HepG2 (cell line): ENCODE data around the gene SSH3. TPM values are rescaled to one million over a fixed set of nuclear protein-coding genes. Genes with fewer than 3 reads are reported as not detected.

Experiments used
- DRAP1 ChIP-seq: IDR thresholded peaks from 2 replicates; pipeline ENCODE4 v1.6.1; 2016; ENCODE audit warnings: missing genetic modification reagents, missing compliant biosample characterization
- ISL2 ChIP-seq: sonication (generic); formaldehyde crosslinking; IDR thresholded peaks from 2 replicates; pipeline ENCODE4 v1.5.0; 2020; ENCODE audit warnings: missing genetic modification reagents
- KAT8 ChIP-seq: IDR thresholded peaks from 2 replicates; pipeline ENCODE4 v1.6.1; 2016; ENCODE audit warnings: missing genetic modification reagents, missing compliant biosample characterization
- MXI1 ChIP-seq: IDR thresholded peaks from 3 replicates; pipeline ENCODE4 v1.6.1; 2012; ENCODE audit warnings: low read depth, low read length, inconsistent platforms, borderline replicate concordance
- PAXIP1 ChIP-seq: sonication (generic); formaldehyde crosslinking; conservative IDR thresholded peaks from 2 replicates; pipeline ENCODE4 v1.4.0; 2020; ENCODE audit warnings: mild to moderate bottlenecking, missing genetic modification reagents, moderate library complexity
- SALL2 ChIP-seq: sonication (generic); formaldehyde crosslinking; IDR thresholded peaks from 2 replicates; pipeline ENCODE4 v1.8.1; 2023; ENCODE audit warnings: mild to moderate bottlenecking, missing genetic modification reagents, inconsistent platforms
- SETDB1 ChIP-seq: sonication (generic); formaldehyde crosslinking; IDR thresholded peaks from 2 replicates; pipeline ENCODE4 v1.5.1; 2020; ENCODE audit warnings: missing genetic modification reagents, mild to moderate bottlenecking, borderline replicate concordance
- TARDBP ChIP-seq: sonication (generic); formaldehyde crosslinking; IDR thresholded peaks from 2 replicates; pipeline ENCODE4 v1.8.0; 2022; ENCODE audit warnings: mild to moderate bottlenecking, missing genetic modification reagents
- THAP11 ChIP-seq: IDR thresholded peaks from 2 replicates; pipeline ENCODE4 v1.6.1; 2016; ENCODE audit warnings: missing biosample characterization, missing genetic modification reagents
- YEATS4 ChIP-seq: sonication (generic); formaldehyde crosslinking; IDR thresholded peaks from 2 replicates; pipeline ENCODE4 v1.4.0; 2020; ENCODE audit warnings: missing genetic modification reagents, borderline replicate concordance
- ZBTB20 ChIP-seq: sonication (generic); formaldehyde crosslinking; IDR thresholded peaks from 2 replicates; pipeline ENCODE4 v1.8.1; 2023; ENCODE audit warnings: missing genetic modification reagents, low read depth, mild to moderate bottlenecking, borderline replicate concordance
- ZNF362 ChIP-seq: sonication (generic); formaldehyde crosslinking; IDR thresholded peaks from 2 replicates; pipeline ENCODE4 v1.4.0; 2020; ENCODE audit warnings: missing genetic modification reagents, mild to moderate bottlenecking, borderline replicate concordance
- ZNF512B ChIP-seq: sonication (generic); formaldehyde crosslinking; IDR thresholded peaks from 2 replicates; pipeline ENCODE4 v1.5.1; 2020; ENCODE audit warnings: missing genetic modification reagents, mild to moderate bottlenecking, borderline replicate concordance
- ZNF7 ChIP-seq: IDR thresholded peaks from 2 replicates; pipeline ENCODE4 v1.6.1; 2016; ENCODE audit warnings: missing biosample characterization, missing genetic modification reagents
- polyA plus RNA-seq, 8 experiments: library from polyadenylated mRNA; depleted of rRNA in 3 of 8; stranded (reverse) in 7 of 8; unstranded in 1 of 8; fragments of >200 nt; fragmentation: Illumina TruSeq in 4 of 8; extraction: Trizol in 4 of 8; gene quantifications; 2 replicates each; pipeline versions ENCODE4 v1.2.1 to v1.2.3, GENCODE V29; 2011 to 2016; ENCODE audit warnings: low read depth in 4 of 8, missing spikeins in 1 of 8, mixed read lengths in 1 of 8; ENCODE audit not compliant: insufficient read depth in 1 of 8
- total RNA-seq, 5 experiments: library from RNA; depleted of rRNA; stranded (reverse); fragments of >200 nt; fragmentation: Illumina TruSeq; extraction: Trizol; gene quantifications; 2 replicates each; pipeline ENCODE4 v1.2.3, GENCODE V29; 2016; ENCODE audit warnings: low read depth in 1 of 5
- TF ChIP-seq, protein P1 (sequence below): sonication (generic); formaldehyde crosslinking; IDR thresholded peaks from 2 replicates; pipeline ENCODE4 v1.5.0; 2020; ENCODE audit warnings: missing genetic modification reagents
- TF ChIP-seq, protein P2 (sequence below): IDR thresholded peaks from 2 replicates; pipeline ENCODE4 v1.6.1; 2016

Gene SSH3
- total and polyA plus RNA-seq, 2 of the 13 experiments (the other 11 are each of a cell fraction or from before 2014, with no cell fraction given) = 12.4 to 18.8 TPM

DNA sequence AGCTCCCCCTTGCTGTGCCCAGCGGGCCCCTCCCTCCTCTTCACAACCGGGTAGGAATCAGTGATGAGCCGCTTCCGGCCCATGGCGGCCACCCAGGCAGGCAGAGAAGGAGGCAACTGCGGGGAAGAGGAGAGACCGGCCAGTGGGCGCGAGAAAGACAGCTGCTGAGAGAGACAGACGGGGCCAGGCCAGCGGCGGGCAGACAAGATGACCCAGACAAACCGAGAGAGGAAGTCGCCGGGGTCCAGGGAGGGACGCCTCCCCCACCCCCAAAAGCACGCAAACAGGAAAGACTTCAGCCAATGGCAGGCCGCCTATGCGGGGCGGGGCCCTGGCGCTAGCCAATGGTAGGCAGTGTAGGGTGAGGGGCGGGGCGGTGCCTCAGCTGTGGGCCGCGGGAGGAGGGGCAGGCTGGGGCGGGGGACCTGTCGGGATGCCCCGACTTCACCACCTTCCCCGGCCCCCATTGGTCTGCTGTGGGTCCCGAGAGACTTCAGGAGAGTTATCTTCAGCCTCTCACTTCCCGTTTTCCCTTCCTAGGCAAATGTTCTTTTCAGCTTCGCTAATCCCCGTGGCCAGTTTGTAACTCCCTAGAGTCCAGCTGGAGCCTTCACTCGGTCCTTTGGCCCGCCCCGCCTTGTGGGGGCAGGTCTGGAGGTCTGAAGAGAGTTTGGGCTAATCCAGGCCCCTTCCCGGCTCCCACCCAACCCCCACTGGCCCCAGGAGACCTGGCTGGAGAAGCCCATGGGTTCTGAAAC lies 50.2 kb downstream of the SSH3 start, which contains the start of gene POLD4 (continued):
- TF ChIP-seq SALL2 (CRISPR knock-in tag) = peak; percentile 59; the same call in 1 of the 2 replicates
- TF ChIP-seq ZNF7 (CRISPR knock-in tag) = no peak
- no peak for TF ChIP-seq ZNF512B
- TF ChIP-seq TARDBP (CRISPR knock-in tag) = 0 out of 2 replicates have a peak, but pooled peaks have one; percentile 42
- TF ChIP-seq, protein P1, sequence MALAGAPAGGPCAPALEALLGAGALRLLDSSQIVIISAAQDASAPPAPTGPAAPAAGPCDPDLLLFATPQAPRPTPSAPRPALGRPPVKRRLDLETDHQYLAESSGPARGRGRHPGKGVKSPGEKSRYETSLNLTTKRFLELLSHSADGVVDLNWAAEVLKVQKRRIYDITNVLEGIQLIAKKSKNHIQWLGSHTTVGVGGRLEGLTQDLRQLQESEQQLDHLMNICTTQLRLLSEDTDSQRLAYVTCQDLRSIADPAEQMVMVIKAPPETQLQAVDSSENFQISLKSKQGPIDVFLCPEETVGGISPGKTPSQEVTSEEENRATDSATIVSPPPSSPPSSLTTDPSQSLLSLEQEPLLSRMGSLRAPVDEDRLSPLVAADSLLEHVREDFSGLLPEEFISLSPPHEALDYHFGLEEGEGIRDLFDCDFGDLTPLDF (CRISPR knock-in tag) = no peak
- TF ChIP-seq, protein P2, sequence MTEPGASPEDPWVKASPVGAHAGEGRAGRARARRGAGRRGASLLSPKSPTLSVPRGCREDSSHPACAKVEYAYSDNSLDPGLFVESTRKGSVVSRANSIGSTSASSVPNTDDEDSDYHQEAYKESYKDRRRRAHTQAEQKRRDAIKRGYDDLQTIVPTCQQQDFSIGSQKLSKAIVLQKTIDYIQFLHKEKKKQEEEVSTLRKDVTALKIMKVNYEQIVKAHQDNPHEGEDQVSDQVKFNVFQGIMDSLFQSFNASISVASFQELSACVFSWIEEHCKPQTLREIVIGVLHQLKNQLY (CRISPR knock-in tag) = no peak
- peak; percentile 60; the same call in 1 of the 2 replicates for TF ChIP-seq DRAP1 (CRISPR knock-in tag)
- peak; percentile 45; the same call in 1 of the 2 replicates for TF ChIP-seq PAXIP1 (CRISPR knock-in tag)
- 0 out of 2 replicates have a peak, but pooled peaks have one; percentile 63 for TF ChIP-seq ISL2 (CRISPR knock-in tag)
- no peak; the same call in 1 of the 2 replicates for TF ChIP-seq ZBTB20
- TF ChIP-seq YEATS4 (CRISPR knock-in tag) = peak; percentile 51; the same call in 1 of the 2 replicates
- TF ChIP-seq MXI1 = peak; percentile 43; the same call in 1 of the 3 replicates
- no peak for TF ChIP-seq SETDB1 (CRISPR knock-in tag)
- TF ChIP-seq KAT8 (CRISPR knock-in tag) = peak; percentile 80
- peak; percentile 56; the same call in 1 of the 2 replicates for TF ChIP-seq THAP11 (CRISPR knock-in tag)
- no peak for TF ChIP-seq ZNF362 (CRISPR knock-in tag)
